Erythroblast (primary cell): Measurements from ENCODE around the gene PLD5.

Source experiments
- GATA1 ChIP-seq: IDR thresholded peaks from 2 replicates; pipeline ENCODE4 v1.6.1; 2011; ENCODE audit warnings: low read depth, mild to moderate bottlenecking, control low read depth, low read length, moderate library complexity
- POLR2A ChIP-seq: IDR thresholded peaks from 2 replicates; pipeline ENCODE4 v1.6.1; 2011; ENCODE audit warnings: mild to moderate bottlenecking, low read length

DNA sequence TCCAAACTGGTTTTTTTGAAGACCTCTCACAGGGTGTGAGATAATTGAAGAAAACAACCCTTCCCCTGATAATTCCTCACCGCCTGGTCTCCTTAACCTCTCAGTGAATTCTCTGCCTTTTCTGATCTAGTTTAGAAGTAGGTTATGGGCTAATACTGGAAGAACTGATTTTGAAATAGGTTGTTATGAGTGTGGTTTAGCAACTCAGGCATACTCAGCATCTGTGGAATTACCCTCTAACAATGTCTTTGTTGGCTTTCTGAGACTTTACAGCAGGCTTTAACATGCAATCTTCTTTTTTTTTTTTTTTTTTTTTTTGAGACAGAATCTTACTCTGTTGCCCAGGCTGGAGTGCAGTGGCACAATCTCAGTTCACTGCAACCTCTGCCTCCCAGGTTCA lies 10.3 kb upstream of the PLD5 start:
- TF ChIP-seq POLR2A (no peak), GATA1 (no peak)
